Skin epidermis (tissue), 12 donors: ENCODE results near the gene DENND4A.
"Not testable (repeated sequence)": the region's sequence is repeated elsewhere in the genome, so short reads cannot be mapped to it uniquely, and the experiment has no call there.

Source experiments
- H3K27ac ChIP-seq, 21 experiments: fragments of 200-600 bp; sonication (generic) in 11 of 21; one replicate each; pipeline ENCODE4 v1.5.0; 2020; ENCODE audit warnings: mild to moderate bottlenecking in 3 of 21, inconsistent platforms in 2 of 21, moderate library complexity in 2 of 21
- H3K4me3 ChIP-seq, 7 experiments: fragments of 200-600 bp; sonication (generic) in 2 of 7; one replicate each; pipeline ENCODE4 v1.5.0; 2020; ENCODE audit warnings: inconsistent platforms in 2 of 7, mild to moderate bottlenecking in 2 of 7, moderate library complexity in 1 of 7

The DENND4A gene

DNA sequence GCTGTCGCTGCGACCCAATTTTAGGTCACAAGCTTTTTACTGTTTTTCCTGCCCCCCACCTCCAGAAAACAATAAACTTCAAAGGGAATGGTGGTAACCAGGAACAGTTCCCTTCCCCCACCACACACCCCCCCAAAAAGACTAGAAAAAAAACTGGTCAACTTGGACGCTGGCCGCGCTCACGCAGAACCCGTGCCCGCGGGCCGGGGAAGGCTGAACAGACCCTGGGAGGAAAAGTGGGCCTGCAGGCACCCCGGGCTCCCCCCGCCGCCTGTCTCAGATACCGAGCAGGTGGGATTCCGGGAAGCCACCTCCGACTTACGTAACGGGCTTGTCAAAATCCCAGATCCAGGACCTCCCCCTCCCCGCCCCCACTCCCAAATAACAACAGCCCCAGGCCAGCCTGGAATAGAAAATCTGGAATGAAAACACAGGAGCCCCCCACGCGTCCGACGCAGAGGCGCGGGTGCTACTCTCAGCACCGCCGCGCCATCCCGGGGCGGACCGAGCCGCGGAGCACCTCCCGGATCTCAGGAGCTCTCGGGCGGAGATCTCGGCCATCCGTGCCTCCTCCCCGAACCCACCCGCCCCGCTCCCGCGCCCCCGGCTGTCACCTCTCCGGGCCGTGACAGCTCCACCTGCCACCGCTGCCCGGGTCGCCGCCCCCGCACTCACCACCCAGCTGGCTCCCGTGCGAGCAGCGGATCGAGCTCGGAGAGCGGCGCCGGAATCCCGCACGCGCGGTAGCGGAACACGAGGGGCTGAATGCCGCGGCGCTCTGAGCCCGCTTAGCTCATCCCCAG, 557 bp downstream of the DENND4A start:
- peak overlapping the region; percentile 79 to 97 (median 93) for H3K4me3 ChIP-seq
- H3K27ac ChIP-seq, result peak overlapping the region; percentile 87 to 99 (median 95)

GRCh38 chr15:65790694-65791334, 1.3 kb downstream of the DENND4A start:
- Histone ChIP-seq H3K27ac (peak overlapping the region; percentile 87 to 99 (median 95)), H3K4me3 (peak overlapping the region; percentile 79 to 97 (median 93))

DNA sequence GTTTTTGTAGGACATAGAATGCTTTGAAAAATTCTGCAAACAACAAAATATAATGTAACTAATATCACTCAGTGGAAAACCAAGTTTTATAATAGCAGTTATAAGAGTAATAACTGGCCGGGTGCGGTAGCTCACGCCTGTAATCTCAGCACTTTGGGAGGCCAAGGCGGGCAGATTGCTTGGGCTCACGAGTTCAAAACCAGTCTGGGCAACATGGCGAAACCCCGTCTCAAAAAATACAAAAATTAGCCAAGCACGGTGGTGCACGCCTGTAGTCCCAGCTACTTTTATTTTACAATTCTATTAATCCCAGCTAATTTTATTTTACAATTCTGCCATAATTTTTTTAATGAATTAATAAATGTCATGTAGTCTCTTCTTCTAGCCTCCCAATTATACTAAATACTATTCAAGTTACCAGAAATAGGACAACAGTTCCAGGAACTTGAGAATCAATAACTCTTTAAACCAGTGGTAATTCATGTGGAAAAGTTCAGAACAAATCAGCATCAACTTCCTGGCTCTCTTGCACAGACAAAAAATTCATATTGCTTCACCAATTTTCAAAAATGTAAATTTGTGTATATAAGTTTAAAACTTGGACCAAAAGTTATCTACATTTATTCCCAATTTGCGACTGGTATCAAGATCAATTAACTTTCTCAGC, 2.2 kb downstream of the DENND4A start:
- peak overlapping the region in 4 of 21 experiments; percentile 93 to 98 (median 98) for H3K27ac ChIP-seq

GRCh38 chr15:65789105-65789504, 3.0 kb downstream of the DENND4A start:
- Histone ChIP-seq H3K4me3 (no peak overlapping the region), H3K27ac (peak overlapping the region in 1 of 21 experiments; percentile 98)

More for the DNA sequence above, 2.2 kb downstream of the DENND4A start:
- peak overlapping the region in 2 of 7 experiments; percentile 79 to 93 for H3K4me3 ChIP-seq

GRCh38 chr15:65787260-65787659, 4.8 kb downstream of the DENND4A start:
- Histone ChIP-seq H3K27ac (peak overlapping the region in 6 of 21 experiments; percentile 13 to 64 (median 36)), H3K4me3 (no peak overlapping the region)

GRCh38 chr15:65785151-65785550, 6.9 kb downstream of the DENND4A start:
- Histone ChIP-seq H3K4me3 (no peak overlapping the region), H3K27ac (no peak overlapping the region)

- H3K4me3 ChIP-seq, result no peak overlapping the region
Measured at GRCh38 chr15:65783872-65784271, 8.2 kb downstream of the DENND4A start.

GRCh38 chr15:65782096-65782495, 10.0 kb downstream of the DENND4A start:
- Histone ChIP-seq H3K4me3 (no peak overlapping the region), H3K27ac (no peak overlapping the region)

More at GRCh38 chr15:65783872-65784271, 8.2 kb downstream of the DENND4A start:
- H3K27ac ChIP-seq, result no peak overlapping the region

GRCh38 chr15:65778701-65779100, 13.4 kb downstream of the DENND4A start:
- H3K27ac ChIP-seq, result peak overlapping the region in 1 of 21 experiments; percentile 12

GRCh38 chr15:65778269-65778668, 13.8 kb downstream of the DENND4A start:
- Histone ChIP-seq H3K27ac (no peak overlapping the region), H3K4me3 (no peak overlapping the region)

More at GRCh38 chr15:65778701-65779100, 13.4 kb downstream of the DENND4A start:
- H3K4me3 ChIP-seq, result not testable (repeated sequence)

- H3K4me3 ChIP-seq, result no peak overlapping the region
- H3K27ac ChIP-seq, result peak overlapping the region in 1 of 21 experiments; percentile 28
Measured at GRCh38 chr15:65777843-65778242, 14.2 kb downstream of the DENND4A start.

GRCh38 chr15:65777053-65777452, 15.0 kb downstream of the DENND4A start:
- peak overlapping the region in 5 of 21 experiments; percentile 4 to 43 (median 28) for H3K27ac ChIP-seq
- H3K4me3 ChIP-seq, result no peak overlapping the region

GRCh38 chr15:65773386-65774111, 18.5 kb downstream of the DENND4A start:
- Histone ChIP-seq H3K27ac (peak overlapping the region in 1 of 21 experiments; percentile 11), H3K4me3 (no peak overlapping the region)

DNA sequence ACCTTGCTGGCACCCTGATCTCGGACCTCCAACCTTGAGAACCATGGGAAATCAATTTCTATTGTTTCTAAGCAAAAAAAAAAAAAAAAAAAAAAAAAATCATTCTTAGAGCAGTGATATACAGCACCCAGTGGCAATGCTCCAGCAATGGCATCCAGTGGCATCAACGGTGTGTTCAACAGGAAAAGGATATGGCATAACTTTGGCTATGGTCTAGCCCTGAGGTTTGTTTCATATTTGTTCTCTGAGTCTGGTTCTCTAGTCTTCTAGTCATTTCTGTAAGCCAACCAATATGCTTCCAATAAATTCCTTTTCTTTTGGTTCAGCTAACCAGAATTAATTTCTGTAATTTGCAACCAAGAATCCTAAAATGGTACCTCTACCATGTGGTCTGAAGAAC, 19.2 kb downstream of the DENND4A start:
- no peak overlapping the region for H3K4me3 ChIP-seq

DNA sequence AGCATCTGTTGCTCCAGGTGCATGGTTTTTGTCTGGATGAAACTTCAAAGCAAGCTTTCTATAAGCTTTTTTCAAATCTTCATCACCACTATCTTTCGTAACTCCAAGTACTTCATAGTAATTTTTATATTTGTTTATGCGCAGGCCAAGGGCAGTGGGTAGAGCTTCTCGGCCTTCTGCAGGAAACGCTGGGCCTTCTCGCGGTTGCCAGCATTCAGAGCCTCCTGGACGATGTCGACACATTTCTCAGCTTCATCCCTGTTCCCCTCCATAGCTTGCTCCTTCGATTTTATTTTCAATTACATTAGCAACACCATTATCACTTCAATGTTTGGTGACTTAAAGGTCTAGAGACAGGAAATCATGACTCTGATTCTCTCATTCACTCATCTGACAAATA, 20.2 kb downstream of the DENND4A start:
- Histone ChIP-seq H3K4me3 (no peak overlapping the region), H3K27ac (no peak overlapping the region)

More for the DNA sequence above, 19.2 kb downstream of the DENND4A start:
- no peak overlapping the region for H3K27ac ChIP-seq

DNA sequence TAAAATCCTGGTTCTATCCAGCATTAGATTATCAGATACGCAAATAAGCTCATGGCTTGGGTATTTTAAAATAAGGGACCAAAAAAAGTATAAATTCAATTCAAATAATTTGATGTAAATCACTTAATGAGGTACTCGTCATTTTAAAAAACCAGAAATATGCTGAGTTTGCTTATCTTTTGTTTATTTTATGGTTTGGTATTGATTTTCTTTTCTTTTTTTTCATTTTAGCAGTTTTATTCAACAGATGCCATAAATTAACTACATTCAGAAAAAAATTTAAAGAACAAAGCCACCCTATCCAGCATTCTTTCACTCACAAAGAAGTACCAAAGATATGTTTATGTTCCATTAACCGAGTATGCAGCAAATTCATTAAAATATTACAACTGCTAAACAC, 22.6 kb downstream of the DENND4A start:
- Histone ChIP-seq H3K27ac (no peak overlapping the region), H3K4me3 (no peak overlapping the region)

- Histone ChIP-seq H3K4me3 (no peak overlapping the region), H3K27ac (no peak overlapping the region)
Measured at GRCh38 chr15:65767895-65768294, 24.2 kb downstream of the DENND4A start.

- Histone ChIP-seq H3K27ac (no peak overlapping the region), H3K4me3 (no peak overlapping the region)
Measured at GRCh38 chr15:65767264-65767595, 24.9 kb downstream of the DENND4A start.

DNA sequence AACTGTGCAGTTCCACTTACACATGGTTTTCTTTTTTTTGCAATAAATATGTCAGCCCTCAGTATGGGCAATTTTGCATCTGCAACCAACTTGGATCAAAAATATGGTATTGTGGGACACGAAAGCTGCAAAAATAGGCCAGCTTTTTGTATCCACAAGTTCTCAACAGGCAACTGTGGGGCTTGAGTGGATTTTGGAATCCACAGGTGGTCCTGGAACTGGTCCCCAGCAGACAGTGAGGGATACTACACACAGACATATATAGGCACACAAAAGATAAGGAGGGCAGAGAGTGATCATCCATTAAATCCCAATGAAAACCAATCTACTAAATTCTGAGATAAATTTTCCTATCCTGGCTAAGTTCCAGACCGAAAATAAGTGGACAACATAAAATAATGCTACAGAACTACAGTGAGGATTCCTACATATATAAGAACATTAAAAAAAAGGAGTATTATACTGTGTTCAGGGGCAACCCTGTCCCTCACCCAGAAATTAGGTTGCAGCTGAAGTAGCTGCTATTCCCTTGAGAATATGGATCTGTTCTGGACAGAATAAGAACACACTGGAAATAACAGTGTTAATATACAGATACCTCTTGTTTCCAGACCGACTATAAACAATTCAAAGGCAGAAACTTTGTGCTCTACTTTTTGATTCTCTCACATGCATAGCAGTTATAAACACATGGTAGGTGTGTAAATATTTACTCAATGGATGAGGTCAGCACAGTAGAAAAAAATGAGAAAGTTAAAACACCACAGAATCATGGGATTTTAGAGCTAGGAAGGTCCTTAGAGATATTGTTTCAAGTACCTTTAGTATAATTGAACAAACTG, 25.4 kb downstream of the DENND4A start:
- no peak overlapping the region for H3K27ac ChIP-seq
- no peak overlapping the region for H3K4me3 ChIP-seq
